ENCODE results near the gene OR6Y1.

DNA sequence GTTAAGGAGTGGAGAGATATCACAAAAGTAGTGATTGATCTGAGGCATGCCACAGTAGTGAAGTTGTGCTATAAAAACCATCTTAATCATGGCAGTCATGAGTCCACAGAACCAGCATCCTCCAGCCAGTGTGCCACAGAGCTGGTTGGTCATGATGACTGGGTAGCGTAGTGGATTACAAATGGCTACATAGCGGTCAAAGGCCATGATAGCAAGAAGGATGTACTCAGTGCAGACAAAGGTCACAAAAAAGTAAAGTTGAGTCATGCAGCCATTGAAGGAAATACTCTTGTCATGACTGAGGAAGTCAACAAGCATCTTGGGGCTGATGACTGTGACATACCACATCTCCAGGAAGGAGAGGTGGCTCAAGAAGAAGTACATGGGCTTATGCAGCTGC, 6.7 kb downstream of the OR6Y1 start:
- TF ChIP-seq POLR2AphosphoS5 (IDR thresholded peaks at IDR 0.05) (no peak), EP300 (IDR thresholded peaks at IDR 0.05) (no peak)
